Tibial artery (tissue), 4 donors: ENCODE results near the gene TENM3.

Experiments
- DNase-seq, 2 donors: peaks; one replicate each; pipeline ENCODE4 v3.0.0-alpha.2; 2019
- H3K27ac ChIP-seq, 2 donors: fragments of 200-600 bp; sonication (generic) in 1 of 2; 1 replicate in 1 of 2; 2 replicates in 1 of 2; pipeline ENCODE4 v1.5.1; 2018 to 2019; ENCODE audit warnings: mild to moderate bottlenecking in 1 of 2
- H3K27me3 ChIP-seq, 2 donors: fragments of 200-600 bp; sonication (generic) in 1 of 2; one replicate each; pipeline versions ENCODE4 v1.5.1 to v1.6.0; 2016 to 2019
- H3K36me3 ChIP-seq, 3 donors: fragments of 200-600 bp; sonication (generic) in 2 of 3; one replicate each; pipeline ENCODE4 v1.5.1; 2016 to 2019; ENCODE audit warnings: mild to moderate bottlenecking in 2 of 3
- H3K4me1 ChIP-seq, 4 donors: fragments of 200-600 bp; sonication (generic) in 2 of 4; 1 replicate in 3 of 4; 2 replicates in 1 of 4; pipeline ENCODE4 v1.5.1; 2016 to 2019
- H3K4me3 ChIP-seq, 2 donors: fragments of 200-600 bp; sonication (generic) in 1 of 2; 1 replicate in 1 of 2; 2 replicates in 1 of 2; pipeline ENCODE4 v1.5.1; 2018 to 2019; ENCODE audit warnings: mild to moderate bottlenecking in 2 of 2
- H3K9me3 ChIP-seq, 3 donors: fragments of 200-600 bp; sonication (generic) in 1 of 3; one replicate each; pipeline ENCODE4 v1.5.1; 2016 to 2019
- intact Hi-C: fragments of 100-400 bp; cut with DNase I; formaldehyde crosslinking; loops from one replicate; pipeline ENCODE4 v1.15.0; 2023; ENCODE audit warnings: low total_unique reads
- TF ChIP-seq, protein P1 (sequence below), 2 experiments: fragments of 200-600 bp in 1 of 2; fragments of 450-650 bp in 1 of 2; IDR thresholded peaks; one replicate each; pipeline ENCODE4 v1.5.1; 2017 to 2019; ENCODE audit warnings: antibody characterized with exemption in 2 of 2, mild to moderate bottlenecking in 1 of 2, moderate library complexity in 1 of 2

The TENM3 gene

DNA sequence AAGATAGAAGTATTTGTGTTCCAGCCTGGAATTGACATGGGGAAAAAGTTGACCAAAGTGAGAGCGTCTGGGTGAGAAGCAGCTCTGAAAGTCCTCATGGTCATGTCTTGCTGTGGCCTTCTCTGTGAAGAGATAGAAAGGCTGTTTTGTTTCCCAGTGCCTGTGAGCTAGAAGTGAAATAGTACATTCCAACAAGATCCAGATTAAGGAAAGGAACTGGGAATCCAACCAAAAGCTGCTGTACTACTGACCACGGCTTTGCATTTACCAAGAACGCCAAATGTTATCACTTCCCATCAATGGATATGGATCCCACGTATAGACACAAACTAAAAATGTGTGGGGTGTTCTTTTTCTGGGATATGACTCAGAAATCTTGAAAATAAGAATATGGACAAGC is 51.2 kb downstream of the TENM3 start:
- TF ChIP-seq, protein P1, sequence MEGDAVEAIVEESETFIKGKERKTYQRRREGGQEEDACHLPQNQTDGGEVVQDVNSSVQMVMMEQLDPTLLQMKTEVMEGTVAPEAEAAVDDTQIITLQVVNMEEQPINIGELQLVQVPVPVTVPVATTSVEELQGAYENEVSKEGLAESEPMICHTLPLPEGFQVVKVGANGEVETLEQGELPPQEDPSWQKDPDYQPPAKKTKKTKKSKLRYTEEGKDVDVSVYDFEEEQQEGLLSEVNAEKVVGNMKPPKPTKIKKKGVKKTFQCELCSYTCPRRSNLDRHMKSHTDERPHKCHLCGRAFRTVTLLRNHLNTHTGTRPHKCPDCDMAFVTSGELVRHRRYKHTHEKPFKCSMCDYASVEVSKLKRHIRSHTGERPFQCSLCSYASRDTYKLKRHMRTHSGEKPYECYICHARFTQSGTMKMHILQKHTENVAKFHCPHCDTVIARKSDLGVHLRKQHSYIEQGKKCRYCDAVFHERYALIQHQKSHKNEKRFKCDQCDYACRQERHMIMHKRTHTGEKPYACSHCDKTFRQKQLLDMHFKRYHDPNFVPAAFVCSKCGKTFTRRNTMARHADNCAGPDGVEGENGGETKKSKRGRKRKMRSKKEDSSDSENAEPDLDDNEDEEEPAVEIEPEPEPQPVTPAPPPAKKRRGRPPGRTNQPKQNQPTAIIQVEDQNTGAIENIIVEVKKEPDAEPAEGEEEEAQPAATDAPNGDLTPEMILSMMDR (IDR thresholded peaks at IDR 0.05), result no peak
- H3K9me3 ChIP-seq, result no peaks in the 10 kb centered on the region
- intact Hi-C loops, result no loop called here
- H3K27ac ChIP-seq, result no peak overlapping the region
- H3K4me3 ChIP-seq, result no peak overlapping the region
- H3K27me3 ChIP-seq, result no peaks in the 10 kb centered on the region
- H3K36me3 ChIP-seq, result no peaks in the 10 kb centered on the region
- H3K4me1 ChIP-seq, result no peaks in the 10 kb centered on the region
- DNase-seq, result no peak

DNA sequence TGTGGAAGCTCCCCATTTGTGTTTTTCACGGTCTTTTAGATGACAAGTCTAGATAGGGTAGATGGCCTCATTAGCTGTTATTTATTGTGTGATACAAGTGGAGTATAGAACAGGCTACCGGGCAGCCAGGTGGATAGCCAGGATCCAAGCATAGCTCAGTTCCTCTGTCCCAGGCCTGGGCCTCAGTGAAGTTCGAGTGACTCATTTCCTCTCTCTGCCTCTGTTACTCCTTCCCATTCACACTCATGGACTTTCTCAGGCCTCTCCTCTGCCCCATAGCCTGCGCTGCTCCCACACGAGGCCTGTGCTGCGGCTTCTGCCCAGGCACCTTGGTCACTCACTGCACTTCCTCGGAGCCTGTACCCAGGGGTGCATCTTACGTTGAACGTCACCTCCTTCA is 54.5 kb downstream of the TENM3 start:
- intact Hi-C loops, result no loop called here
- Histone ChIP-seq H3K36me3 (no peaks in the 10 kb centered on the region), H3K9me3 (no peaks in the 10 kb centered on the region), H3K27me3 (no peaks in the 10 kb centered on the region), H3K27ac (no peak overlapping the region), H3K4me3 (no peak overlapping the region), H3K4me1 (no peaks in the 10 kb centered on the region)
- TF ChIP-seq, protein P1 (IDR thresholded peaks at IDR 0.05), result no peak
- DNase-seq, result no peak

DNA sequence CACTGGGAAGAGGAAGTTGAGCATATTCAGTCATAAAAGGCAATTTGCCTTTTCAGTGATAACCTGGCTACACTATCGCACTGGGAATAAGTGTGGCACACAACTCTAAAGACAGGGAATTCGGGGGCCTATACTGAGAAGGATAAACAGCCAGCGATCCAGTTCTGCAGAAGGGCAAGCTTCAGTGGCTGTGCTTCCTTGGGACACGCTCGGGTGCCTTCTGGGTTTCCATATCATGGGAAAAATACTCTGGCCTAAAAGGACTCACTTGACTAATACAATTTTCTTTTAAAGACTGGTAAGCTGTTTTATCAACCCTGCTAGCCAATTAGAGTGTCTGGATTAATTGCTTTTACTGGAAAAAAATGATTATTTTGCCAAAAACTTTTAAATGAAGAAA is 58.5 kb downstream of the TENM3 start:
- Histone ChIP-seq H3K4me1 (no peaks in the 10 kb centered on the region), H3K4me3 (no peak overlapping the region), H3K27me3 (no peaks in the 10 kb centered on the region), H3K9me3 (no peaks in the 10 kb centered on the region), H3K36me3 (no peaks in the 10 kb centered on the region), H3K27ac (no peak overlapping the region)
- DNase-seq, result no peak
- TF ChIP-seq, protein P1 (IDR thresholded peaks at IDR 0.05), result no peak
- intact Hi-C loops, result no loop called here

DNA sequence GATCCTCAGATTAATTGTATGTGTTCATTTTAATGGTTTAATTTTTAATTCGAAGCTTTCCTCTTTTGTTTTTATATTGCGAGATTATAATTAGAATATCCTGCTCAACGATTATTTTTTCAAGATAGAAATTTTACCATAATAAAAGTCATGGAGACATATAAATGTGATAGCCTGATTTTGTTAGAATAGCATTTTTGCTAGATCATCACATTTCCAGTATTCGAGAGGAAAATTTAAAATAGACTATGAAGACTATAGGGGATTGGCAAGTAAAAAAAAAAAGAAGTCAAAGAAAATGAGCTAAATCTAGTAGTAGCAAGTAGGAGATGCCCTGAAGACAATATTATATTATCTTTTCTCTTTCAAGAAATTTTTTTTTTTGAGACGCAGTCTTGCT is 60.6 kb downstream of the TENM3 start:
- intact Hi-C loops, result no loop called here
- TF ChIP-seq, protein P1 (IDR thresholded peaks at IDR 0.05), result no peak
- no peaks in the 10 kb centered on the region for H3K9me3 ChIP-seq
- H3K4me1 ChIP-seq, result no peaks in the 10 kb centered on the region
- DNase-seq, result no peak
- H3K27ac ChIP-seq, result no peak overlapping the region
- no peaks in the 10 kb centered on the region for H3K36me3 ChIP-seq
- H3K27me3 ChIP-seq, result no peaks in the 10 kb centered on the region
- H3K4me3 ChIP-seq, result no peak overlapping the region

DNA sequence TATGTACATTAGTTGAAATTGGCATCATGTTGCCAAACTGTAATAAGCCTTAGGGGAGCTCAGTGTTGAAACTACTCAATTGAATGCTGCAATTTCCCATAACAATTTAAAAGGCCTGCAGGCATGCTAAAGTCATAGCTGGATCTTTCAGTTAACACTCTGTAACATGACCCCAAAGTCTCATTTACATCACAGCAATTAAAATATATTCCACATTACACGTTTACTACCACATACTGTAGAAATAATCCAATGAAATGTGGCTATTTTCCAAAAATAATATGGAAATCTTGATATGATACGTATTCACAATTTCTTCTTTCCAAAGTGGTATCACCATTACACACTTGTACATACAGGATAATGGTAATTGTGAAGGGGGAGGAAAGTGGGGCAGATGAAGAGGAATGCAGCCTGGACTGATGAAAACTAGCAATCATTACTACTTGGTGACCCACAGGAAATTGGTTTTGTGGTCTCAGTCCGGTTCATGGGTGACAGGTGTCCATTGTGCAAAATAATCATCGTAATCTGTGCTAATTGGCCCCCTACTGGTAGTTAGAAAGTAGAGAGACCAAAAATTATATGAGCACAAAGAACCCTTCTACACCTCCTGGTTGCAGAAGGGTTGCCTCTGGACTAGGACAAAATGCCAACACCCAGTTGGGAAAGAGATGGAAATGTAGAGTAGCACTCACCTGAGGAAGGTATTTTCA is 63.7 kb downstream of the TENM3 start:
- intact Hi-C loops, result no loop called here
- Histone ChIP-seq H3K27me3 (no peaks in the 10 kb centered on the region), H3K4me1 (no peaks in the 10 kb centered on the region), H3K36me3 (no peaks in the 10 kb centered on the region), H3K27ac (no peak overlapping the region), H3K9me3 (no peaks in the 10 kb centered on the region), H3K4me3 (no peak overlapping the region)
- DNase-seq, result no peak
- TF ChIP-seq, protein P1 (IDR thresholded peaks at IDR 0.05), result no peak

DNA sequence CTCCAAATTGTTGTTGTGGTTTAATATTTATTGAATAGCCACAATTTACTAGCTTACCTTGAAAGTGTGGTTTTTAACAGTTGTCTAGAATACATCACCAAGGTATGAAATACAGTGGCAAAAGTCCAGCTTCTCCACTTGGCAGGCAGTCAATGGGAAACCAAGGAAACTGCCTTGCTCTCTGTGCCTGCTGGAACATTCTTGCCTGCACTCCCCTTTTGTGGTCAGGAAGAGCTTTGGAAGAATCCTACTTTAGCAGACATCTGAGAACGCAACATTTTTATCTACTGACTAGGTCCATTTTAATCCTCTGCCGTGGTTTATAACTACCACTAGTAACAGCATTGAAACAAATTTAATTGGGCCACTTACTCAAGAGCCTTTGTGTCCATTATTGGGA is 64.5 kb downstream of the TENM3 start:
- no peak for DNase-seq
- Histone ChIP-seq H3K36me3 (no peaks in the 10 kb centered on the region), H3K27ac (no peak overlapping the region), H3K4me3 (no peak overlapping the region), H3K4me1 (no peaks in the 10 kb centered on the region), H3K9me3 (no peaks in the 10 kb centered on the region), H3K27me3 (no peaks in the 10 kb centered on the region)
- TF ChIP-seq, protein P1 (IDR thresholded peaks at IDR 0.05), result no peak
- intact Hi-C loops, result no loop called here
